Measurements from ENCODE around the gene PTRHD1. TPM values are rescaled to one million over a fixed set of nuclear protein-coding genes. Genes with fewer than 3 reads are reported as not detected.

Gene PTRHD1
- total RNA-seq, 1 donor, result 33.4 TPM

- H3K4me3 ChIP-seq (ENCODE audit: low read depth, low read length), result no peak overlapping the region
- no peak for DNase-seq (ENCODE audit: low read depth)
- no peak for TF ChIP-seq CTCF (IDR thresholded peaks at IDR 0.05; ENCODE audit: insufficient read depth, low read length)
Observed at GRCh38 chr2:24832931-24833701, 39.9 kb upstream of the PTRHD1 start.

GRCh38 chr2:24832521-24832920 lies 39.3 kb upstream of the PTRHD1 start:
- no peak overlapping the region for H3K4me3 ChIP-seq (ENCODE audit: low read depth, low read length)
- DNase-seq (ENCODE audit: low read depth), result no peak
- no peak for TF ChIP-seq CTCF (IDR thresholded peaks at IDR 0.05; ENCODE audit: insufficient read depth, low read length)

GRCh38 chr2:24832073-24832461 lies 38.9 kb upstream of the PTRHD1 start:
- no peak overlapping the region for H3K4me3 ChIP-seq (ENCODE audit: low read depth, low read length)
- DNase-seq (ENCODE audit: low read depth), result no peak
- no peak for TF ChIP-seq CTCF (IDR thresholded peaks at IDR 0.05; ENCODE audit: insufficient read depth, low read length)

GRCh38 chr2:24831221-24832072 lies 38.3 kb upstream of the PTRHD1 start:
- H3K4me3 ChIP-seq (ENCODE audit: low read depth, low read length), result no peak overlapping the region
- DNase-seq (ENCODE audit: low read depth), result no peak
- no peak for TF ChIP-seq CTCF (IDR thresholded peaks at IDR 0.05; ENCODE audit: insufficient read depth, low read length)

- DNase-seq (ENCODE audit: low read depth), result no peak
- no peak for TF ChIP-seq CTCF (IDR thresholded peaks at IDR 0.05; ENCODE audit: insufficient read depth, low read length)
- no peak overlapping the region for H3K4me3 ChIP-seq (ENCODE audit: low read depth, low read length)
Observed at GRCh38 chr2:24830786-24831185, 37.6 kb upstream of the PTRHD1 start.

GRCh38 chr2:24830351-24830750 lies 37.2 kb upstream of the PTRHD1 start:
- peak; percentile 14 for DNase-seq (ENCODE audit: low read depth)
- TF ChIP-seq CTCF (IDR thresholded peaks at IDR 0.05; ENCODE audit: insufficient read depth, low read length), result no peak
- no peak overlapping the region for H3K4me3 ChIP-seq (ENCODE audit: low read depth, low read length)

Measured in fibroblast of the aortic adventitia (primary cell).